Measurements from ENCODE around the gene DRD2.

DRD2 gene

GRCh38 chr11:113397212-113397611 lies 78.0 kb downstream of the DRD2 start:
- no peak for DNase-seq

DNA sequence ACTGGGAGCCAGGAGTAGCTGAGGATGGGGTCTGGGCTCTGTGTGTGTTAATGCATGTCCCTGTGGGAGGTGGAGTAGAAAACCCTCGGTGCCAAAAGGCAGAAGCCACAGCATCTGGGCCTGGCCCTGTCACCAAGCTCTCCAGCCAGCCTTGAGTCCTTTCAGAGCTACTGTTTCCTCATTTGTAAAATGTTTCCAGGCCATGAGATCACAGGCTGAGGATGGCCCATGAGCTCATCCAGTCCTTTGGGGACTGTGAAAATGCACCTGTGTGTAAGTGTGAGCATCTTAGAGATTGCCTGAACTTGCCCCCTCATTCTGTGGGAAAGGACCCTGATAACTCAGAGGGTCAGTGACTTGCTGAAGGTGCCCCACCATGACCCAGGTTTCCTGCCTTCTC lies 78.5 kb downstream of the DRD2 start:
- no peak for DNase-seq

- no peak for DNase-seq
Observed at GRCh38 chr11:113395782-113396336, 79.3 kb downstream of the DRD2 start.

- DNase-seq = no peak
Observed at GRCh38 chr11:113394919-113395318, 80.3 kb downstream of the DRD2 start.

- no peak for DNase-seq
Observed at GRCh38 chr11:113393501-113393985, 81.7 kb downstream of the DRD2 start.

DNA sequence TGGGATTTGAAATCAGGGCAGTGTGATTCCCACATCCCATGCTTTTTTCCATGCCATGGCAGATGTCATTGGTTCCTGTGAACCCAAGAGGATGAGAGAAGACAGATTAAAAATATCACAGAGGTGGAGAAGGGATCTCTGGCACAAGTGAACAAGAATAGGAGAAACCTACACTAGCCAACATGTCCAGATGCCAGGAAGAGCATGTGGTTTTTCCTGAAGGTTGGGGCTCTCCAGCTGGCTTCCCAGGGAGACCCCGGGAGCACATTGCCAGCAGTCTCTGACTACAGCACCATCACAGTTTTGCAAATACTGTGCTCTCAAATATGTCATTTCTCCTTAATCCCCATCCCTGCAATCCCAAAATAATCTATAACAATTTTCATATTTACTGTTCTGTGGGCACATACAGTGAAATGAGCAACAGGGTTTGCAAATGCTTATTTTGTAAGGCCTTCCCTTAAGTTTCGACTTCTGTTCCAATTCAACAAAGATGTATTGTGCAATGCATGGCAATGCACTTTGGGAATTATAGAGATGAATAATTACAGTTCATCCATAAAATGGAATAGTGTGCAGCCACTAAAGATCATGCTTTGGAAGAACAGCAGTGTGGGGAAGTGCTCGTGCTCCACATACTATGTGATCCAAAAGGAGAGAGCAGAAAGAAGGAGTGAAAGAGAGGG lies 82.8 kb downstream of the DRD2 start:
- no peak for DNase-seq

DNA sequence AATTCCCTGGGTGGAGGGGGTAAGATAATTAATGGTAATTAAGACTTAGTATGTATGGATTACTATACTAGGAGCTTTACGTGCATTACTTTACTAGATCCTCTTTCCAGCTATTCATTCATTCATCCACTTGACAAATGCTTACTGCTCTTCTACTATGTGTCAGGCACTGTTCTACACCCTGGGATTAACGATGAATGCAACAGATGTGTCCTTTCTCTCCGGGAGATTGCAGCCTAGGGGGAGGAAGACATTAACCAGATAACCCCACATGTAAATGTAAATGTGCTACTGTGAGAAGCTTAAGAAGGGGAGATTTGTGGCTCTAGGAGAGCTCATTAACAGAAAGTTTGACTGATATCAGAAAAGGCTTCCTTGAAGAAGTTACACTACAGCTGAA lies 85.9 kb downstream of the DRD2 start:
- no peak for DNase-seq

- no peak for DNase-seq
Observed at GRCh38 chr11:113387605-113388211, 87.5 kb downstream of the DRD2 start, which contains the start of gene ANKK1. Gene ANKK1 (plus strand): TSS chr11:113387779. CDS start chr11:113387885, 106 bp downstream.

DNA sequence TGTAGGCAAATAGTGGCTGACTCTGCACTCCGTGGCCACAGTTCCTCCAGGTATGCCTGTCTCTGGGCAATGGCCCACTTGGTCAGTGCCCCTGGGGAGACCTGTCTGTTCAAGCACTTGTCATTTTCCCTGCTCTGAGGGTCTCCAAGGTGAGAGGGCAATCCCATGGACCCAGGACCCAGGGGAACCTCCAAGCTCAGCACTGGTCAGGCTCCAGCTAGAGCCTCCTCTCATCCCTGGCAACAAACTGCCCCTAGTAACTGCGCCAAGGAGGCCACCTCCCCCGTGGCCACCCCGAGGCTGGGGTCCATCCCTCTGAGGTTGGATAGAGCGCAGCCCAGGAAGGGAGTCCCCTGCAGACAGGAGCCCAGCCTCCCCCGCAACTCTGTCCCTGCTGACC lies 88.3 kb downstream of the DRD2 start:
- no peak for DNase-seq

DNA sequence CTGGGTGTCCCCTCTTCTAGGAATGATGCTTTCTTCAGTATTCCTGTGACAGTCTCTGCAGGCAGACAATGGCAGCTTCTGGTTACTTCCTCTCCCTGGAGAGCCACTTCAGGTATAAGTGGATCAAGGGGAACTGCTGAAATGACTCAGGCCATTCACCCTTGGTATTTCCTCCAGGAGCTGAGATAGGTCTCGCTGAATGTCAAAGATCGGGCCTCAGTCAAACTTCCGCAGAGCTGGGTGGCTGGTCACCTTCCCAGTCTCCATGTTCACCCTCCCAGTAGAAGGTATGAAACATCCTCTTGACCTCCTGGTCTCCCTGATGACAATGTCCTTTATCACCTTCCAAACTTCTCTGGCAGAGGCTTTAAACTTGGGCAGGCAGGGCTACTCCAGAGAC lies 89.4 kb downstream of the DRD2 start:
- no peak for DNase-seq

GRCh38 chr11:113384551-113384950 lies 90.6 kb downstream of the DRD2 start:
- DNase-seq = no peak

DNA sequence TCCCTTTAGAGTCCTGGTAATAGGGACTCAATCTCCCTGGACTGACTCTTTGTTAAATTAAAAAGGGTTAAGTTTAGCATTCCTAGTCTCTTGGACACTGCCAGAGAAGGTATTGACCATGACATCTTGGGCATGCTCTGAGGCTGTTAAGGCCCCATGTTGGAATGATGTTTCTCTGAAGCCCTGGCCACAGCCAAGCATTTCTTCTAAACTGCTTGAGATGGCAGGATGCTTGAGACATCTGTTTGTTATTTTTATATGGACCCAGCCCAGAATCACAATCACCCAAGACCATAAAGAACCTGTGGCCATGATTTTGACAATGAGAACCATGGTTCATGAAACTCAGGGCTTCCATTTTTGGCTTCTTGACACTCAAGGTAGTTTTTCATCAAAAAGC lies 93.1 kb downstream of the DRD2 start:
- DNase-seq = no peak

- DNase-seq = no peak
Observed at GRCh38 chr11:113378692-113379091, 96.5 kb downstream of the DRD2 start.

DNA sequence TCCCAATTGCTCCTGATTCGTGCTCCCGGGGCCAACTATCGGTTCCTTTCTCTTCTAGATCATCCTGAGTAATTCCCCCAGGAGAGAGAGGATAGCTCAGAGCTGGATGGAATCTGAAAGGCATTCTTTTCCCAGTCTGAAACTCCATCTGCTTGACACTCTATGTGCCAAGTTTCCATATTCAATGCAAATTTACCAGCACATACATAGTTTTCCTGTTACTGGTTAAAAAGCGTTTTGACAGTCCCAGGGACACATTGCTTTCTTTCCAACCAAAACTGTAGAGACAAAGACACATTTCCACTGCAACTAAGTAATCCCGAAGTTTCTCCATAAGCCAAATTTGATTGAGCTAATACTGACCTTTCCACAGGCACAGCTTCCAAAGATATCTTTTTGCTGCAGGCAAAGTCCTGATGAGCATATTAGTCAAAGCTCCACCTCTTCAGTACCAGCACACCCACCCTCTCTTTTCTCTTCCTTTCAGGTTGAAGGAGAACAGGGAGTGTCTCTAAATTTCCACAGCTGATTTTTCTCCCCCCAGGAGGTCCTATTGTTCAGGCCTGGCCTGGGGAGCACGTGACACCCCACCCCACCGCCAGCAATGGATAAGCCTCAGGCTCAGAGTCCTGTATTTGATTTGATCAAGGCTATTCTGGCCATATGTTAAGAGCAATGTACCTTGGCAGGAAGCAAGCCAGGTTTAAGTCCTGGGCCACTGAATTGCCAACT lies 97.4 kb downstream of the DRD2 start:
- DNase-seq = no peak

DNA sequence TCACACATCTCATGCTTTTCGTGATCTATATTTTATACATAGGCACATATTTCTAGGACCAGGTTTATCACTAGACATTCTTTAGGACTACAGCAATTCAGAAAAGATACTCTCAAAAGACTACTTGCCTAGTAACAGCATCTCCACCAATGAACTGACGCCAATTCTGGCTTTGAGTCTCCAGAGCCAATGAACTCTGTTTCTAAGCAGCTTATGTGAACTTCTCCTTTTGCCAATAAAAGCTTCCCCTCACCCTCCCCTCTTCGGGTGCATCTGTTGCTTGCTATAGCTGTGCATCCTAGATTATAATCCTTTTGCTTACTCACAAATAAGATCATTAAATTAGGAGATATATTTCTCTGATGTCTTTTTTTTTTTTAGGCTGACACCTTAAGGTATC lies 99.0 kb downstream of the DRD2 start:
- no peak for DNase-seq

- no peak for DNase-seq
Observed at GRCh38 chr11:113375402-113375801, 99.8 kb downstream of the DRD2 start.

DNA sequence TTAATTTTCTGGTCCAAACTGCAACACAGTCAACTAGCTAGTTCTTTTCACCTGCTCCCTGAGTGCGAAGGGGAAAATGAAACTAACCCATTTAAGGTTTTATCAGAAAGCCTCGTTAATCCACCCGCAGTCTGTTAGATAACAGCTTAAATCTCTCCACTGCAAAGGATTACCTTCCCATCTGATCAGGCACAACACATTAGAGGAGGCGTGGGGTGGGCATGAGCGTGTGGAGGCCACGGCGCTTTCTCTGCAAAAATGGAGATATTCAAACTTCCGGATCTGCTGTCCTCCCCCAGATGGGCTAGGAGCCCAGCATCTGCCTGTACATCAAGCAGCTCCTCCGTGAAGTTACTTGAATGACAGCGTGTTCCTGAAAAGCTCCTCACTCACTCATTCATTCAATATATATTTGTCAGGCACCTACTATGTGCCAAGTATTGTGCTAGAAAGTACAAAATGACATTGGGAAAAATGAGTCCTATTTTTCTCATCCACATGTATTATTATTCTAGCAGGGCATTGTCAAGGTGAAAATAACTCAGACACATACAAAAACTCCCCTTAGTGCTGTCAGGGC lies 101.1 kb downstream of the DRD2 start:
- no peak for DNase-seq

- no peak for DNase-seq
Observed at GRCh38 chr11:113373306-113373705, 101.9 kb downstream of the DRD2 start.

- no peak for DNase-seq
Observed at GRCh38 chr11:113372309-113372708, 102.9 kb downstream of the DRD2 start.

DNA sequence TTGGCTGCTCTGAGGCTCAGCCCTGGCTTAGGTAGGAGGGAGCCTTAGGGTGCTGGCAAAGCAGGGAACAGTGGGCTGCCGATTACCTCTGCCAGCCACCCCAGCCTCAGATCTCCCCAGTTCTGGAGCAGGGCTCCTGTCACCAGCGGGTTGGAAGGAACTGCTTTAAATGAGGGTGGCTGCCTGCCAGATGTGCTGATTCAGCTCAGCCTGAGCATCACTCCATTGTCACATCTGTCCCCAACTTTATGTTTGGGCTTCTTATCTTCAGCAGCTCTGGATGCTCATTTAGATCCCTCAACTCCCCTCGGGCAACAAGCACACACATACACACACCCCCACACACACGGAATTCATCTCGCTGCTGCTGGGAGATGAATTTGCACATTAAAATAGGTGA lies 104.6 kb downstream of the DRD2 start:
- no peak for DNase-seq

- no peak for DNase-seq
Observed at GRCh38 chr11:113369411-113369810, 105.8 kb downstream of the DRD2 start.

GRCh38 chr11:113365895-113366294 lies 109.3 kb downstream of the DRD2 start:
- DNase-seq = no peak

- DNase-seq = no peak
Observed at GRCh38 chr11:113363996-113364641, 111.1 kb downstream of the DRD2 start.

Measured in activated T-cell treated with anti-CD3 and anti-CD28 coated beads for 4 hours (primary cell).